Lower leg skin (tissue), 3 donors: Measurements from ENCODE around the gene FRMD8.

ENCODE experiments used
- POLR2A ChIP-seq, 2 donors: fragments of 450-650 bp; IDR thresholded peaks; one replicate each; pipeline ENCODE4 v1.6.1; 2016 to 2017; ENCODE audit warnings: antibody characterized with exemption in 2 of 2, mild to moderate bottlenecking in 1 of 2, moderate library complexity in 1 of 2
- TF ChIP-seq, protein P1 (sequence below), 3 donors: fragments of 450-650 bp; IDR thresholded peaks; one replicate each; pipeline ENCODE4 v1.5.1; 2016; ENCODE audit warnings: antibody characterized with exemption in 3 of 3, mild to moderate bottlenecking in 3 of 3, moderate library complexity in 2 of 3

DNA sequence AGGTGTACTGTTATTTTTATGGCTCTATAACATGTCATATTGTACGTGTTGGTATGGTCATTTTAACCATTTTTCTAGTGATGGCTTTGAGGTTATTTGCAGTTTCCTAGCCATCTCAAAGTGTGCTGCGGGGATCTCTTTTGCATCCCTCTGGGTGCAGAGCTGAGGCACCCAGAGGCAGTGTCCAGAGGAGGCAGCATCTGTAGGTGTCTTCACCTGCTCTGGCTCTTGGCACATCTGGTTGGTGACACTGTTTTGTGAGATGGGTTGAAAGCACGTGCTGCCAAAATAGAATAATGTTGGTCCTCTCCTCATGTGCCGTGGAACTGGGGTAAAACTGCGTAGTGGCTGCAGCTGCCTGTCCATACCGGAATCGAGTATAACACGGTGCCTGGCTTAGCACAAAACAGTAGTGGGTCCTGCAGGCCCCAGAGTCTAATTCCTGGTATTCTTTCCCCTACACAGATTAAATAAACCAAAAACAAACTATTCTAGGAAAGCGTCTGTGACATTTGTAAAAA lies 49.0 kb downstream of the FRMD8 start:
- no peak for TF ChIP-seq POLR2A (IDR thresholded peaks at IDR 0.05)
- TF ChIP-seq, protein P1, sequence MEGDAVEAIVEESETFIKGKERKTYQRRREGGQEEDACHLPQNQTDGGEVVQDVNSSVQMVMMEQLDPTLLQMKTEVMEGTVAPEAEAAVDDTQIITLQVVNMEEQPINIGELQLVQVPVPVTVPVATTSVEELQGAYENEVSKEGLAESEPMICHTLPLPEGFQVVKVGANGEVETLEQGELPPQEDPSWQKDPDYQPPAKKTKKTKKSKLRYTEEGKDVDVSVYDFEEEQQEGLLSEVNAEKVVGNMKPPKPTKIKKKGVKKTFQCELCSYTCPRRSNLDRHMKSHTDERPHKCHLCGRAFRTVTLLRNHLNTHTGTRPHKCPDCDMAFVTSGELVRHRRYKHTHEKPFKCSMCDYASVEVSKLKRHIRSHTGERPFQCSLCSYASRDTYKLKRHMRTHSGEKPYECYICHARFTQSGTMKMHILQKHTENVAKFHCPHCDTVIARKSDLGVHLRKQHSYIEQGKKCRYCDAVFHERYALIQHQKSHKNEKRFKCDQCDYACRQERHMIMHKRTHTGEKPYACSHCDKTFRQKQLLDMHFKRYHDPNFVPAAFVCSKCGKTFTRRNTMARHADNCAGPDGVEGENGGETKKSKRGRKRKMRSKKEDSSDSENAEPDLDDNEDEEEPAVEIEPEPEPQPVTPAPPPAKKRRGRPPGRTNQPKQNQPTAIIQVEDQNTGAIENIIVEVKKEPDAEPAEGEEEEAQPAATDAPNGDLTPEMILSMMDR (IDR thresholded peaks at IDR 0.05): no peak
